Hypothalamus (tissue), 51 donors: Measurements from ENCODE around the gene USP40.
A peak's percentile ranks its signal among the peaks of the same experiment; 100 is the strongest.
"Not testable (repeated sequence)": the region's sequence is repeated elsewhere in the genome, so short reads cannot be mapped to it uniquely, and the experiment has no call there.

Source experiments
- DNase-seq, 51 donors: peaks; one replicate each; lab custom pipeline; 2025; lab: John Stamatoyannopoulos, UW

Gene USP40

DNA sequence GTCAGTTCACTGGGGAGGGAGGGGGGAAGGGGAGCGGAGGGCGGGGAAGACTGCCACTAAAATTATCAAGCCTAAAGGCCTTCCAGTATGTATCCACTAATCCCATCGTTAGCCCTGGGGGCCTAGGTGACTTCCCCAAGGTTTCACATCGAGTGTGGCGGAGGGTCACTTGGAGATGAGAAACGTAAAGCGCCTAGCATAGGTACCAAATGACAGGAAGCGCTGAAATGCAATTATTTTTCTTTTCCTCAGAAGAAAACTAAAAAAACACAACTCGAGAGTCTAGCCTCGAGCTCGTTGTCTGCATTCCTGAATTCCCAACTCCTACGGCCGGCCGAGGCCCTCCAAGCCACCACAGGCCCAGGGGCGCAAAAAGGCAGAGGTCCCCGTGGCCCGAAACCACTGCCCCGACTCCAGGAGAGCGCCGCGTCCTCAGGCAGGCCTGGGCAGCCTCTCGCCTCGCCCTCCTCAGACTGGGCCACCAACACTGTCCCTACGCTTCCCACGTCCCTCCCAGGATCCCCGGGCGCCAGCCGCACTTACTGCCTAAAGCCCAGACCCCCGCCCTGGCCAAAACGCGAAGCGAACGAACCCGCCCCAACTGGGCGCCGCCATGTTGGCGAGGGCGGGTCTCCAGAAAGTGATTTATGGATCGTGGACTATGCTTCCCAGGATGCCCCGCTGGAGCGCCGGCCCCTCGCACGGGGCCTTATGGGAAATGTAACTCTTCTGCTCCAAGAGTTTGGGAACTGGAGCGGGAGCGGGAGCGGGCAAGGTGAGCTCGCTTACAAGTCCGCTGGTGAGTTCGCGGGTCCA is at the start of gene USP40:
USP40 (minus strand) TSS at position 642 of the 816 bp plus-strand sequence. CDS start 1,228 bp downstream, outside the sequence.
- DNase-seq = peak in 49 of 51 donors; percentile 14 to 87 (median 64)

GRCh38 chr2:233611284-233611683 is 44.7 kb upstream of the USP40 start:
- no peak for DNase-seq

GRCh38 chr2:233605680-233606079 is 39.1 kb upstream of the USP40 start:
- no peak for DNase-seq

- no peak for DNase-seq
Measured at GRCh38 chr2:233604826-233605225, 38.2 kb upstream of the USP40 start.

DNA sequence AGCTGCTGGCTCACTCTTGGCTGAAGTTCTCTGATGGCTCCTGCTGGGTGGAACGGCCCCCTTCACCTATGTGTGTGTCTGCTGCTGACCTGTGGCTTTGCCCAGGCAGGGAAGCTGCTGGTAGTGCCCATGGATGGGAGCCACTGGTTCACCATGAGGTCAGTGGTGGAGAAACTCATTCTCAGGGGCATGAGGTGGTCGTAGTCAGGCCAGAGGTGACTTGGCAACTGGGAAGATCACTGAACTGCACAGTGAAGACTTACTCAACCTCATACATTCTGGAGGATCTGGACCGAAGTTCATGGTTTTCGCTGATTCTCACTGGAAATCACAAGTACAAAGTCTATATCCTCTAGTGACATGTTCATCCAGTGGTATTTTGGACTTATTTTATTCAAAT is 36.9 kb upstream of the USP40 start:
- DNase-seq = no peak

GRCh38 chr2:233602076-233602475 is 35.5 kb upstream of the USP40 start:
- no peak for DNase-seq

GRCh38 chr2:233600386-233600785 is 33.8 kb upstream of the USP40 start:
- DNase-seq = no peak

DNA sequence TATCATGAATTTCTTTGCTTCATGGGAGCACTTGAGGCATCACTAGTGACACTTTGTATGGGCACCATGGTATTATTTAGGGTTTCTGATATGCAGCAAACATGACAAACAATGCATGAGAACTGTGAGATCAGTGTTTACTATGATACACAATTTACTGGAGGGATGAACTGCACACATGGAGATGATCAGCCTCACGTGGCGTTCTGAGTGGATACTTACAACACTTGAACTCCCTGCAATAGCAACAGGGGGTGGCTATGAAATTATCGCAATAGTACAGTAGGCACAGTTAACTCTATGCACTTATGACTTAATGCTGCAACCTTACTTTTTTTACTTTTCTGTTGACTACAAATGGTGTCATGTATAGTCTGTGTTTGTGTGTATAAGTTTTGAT is 32.4 kb upstream of the USP40 start:
- DNase-seq = no peak

GRCh38 chr2:233597522-233597921 is 30.9 kb upstream of the USP40 start:
- DNase-seq = no peak

GRCh38 chr2:233593201-233593600 is 26.6 kb upstream of the USP40 start:
- no peak for DNase-seq

DNA sequence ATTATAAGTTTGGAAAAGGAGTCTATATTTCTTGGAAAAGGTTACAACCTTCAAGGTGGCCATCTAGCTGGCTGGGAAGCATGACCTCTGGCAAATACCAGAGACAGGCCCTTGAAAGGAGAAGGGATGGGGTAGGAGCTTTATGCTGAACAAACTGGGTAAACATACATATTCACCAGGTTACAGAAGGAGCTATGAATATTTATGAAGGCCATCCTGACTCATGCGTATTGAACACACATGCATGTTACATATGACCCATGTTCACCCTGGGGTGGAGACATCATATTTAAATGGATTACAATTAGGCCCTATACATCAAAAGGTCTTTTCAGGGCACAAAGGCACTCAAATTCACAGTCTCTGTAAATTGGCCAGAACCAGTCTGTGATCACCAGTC is 26.1 kb upstream of the USP40 start:
- not testable (repeated sequence) for DNase-seq

DNA sequence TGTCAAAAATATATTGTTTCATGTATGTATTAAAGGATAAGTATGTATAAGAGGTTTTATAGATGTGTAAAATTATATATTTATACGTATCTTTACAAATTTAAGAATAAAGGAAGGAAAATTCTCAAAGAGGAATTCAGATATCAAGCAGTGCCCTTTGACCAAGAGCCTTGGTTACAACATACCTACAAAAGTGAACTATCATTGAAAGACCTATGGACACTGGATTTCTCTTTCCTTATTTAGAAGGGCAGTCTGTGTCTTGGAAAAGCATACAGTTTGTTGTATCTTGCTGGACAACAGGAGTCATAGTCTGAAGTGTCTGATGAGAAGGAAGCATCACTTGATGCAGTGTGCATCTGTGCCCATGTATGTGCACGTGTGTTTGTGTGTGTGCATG is 21.8 kb upstream of the USP40 start:
- no peak for DNase-seq

DNA sequence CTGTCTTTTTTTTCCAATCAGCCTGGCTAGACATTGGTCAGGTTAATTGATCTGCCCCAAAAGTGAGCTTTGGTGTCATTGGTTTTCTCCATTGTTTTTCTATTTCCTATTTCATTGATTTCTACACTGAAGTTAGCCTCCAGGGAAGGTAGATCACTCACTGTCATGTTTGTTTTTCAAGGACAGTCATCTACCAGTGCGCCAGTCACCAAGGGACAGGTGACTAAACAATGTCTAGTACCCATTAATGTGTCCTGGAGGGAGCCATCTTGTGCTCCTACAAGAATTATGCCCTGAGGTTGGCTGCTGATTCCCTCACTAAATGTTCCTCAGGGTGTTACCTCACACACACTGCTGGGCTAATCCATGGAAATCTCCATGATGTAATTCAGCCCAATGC is 17.6 kb upstream of the USP40 start:
- no peak for DNase-seq

DNA sequence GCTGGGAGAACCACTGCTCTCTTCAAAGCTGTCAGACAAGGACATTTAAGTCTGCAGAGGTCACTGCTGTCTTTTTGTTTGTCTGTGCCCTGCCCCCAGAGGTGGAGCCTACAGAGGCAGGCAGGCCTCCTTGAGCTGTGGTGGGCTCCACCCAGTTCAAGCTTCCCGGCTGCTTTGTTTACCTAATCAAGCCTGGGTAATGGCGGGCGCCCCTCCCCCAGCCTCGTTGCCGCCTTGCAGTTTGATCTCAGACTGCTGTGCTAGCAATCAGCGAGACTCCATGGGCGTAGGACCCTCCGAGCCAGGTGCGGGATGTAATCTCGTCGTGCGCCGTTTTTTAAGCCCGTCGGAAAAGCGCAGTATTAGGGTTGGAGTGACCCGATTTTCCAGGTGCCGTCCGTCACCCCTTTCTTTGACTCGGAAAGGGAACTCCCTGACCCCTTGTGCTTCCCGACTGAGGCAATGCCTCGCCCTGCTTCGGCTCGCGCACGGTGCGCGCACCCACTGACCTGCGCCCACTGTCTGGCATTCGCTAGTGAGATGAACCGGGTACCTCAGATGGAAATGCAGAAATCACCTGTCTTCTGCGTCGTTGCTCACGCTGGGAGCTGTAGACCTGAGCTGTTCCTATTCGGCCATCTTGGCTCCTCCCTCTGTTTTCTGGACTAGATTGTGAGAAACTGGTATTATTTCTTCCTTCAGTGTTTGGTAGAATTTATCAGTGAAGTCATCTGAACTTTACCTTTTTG is 16.8 kb upstream of the USP40 start:
- not testable (repeated sequence) for DNase-seq

- not testable (repeated sequence) for DNase-seq
Measured at GRCh38 chr2:233577341-233577740, 10.8 kb upstream of the USP40 start.

- DNase-seq = no peak
Measured at GRCh38 chr2:233572468-233572867, 5.9 kb upstream of the USP40 start.

- no peak for DNase-seq
Measured at GRCh38 chr2:233571462-233571861, 4.9 kb upstream of the USP40 start.

DNA sequence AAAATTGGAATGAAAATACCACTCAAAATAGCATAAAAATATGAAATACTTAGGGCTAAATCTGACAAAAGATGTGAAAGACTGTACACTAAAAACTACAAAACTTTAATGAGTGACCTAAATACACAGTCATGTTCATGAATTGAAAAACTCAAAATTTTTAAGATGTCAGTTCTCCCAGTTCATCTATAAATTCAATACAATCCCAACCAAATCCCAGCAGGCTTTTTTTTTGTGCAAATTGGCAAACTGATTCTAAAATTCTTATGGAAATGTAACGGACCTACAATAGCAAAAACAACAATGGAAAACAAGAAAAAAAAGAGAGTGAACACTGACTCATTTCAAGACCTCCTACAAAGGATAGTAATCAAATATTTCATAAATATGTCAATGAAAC is 4.4 kb upstream of the USP40 start:
- DNase-seq = no peak

GRCh38 chr2:233565685-233566140 is 869 bp downstream of the USP40 start:
- DNase-seq = no peak

DNA sequence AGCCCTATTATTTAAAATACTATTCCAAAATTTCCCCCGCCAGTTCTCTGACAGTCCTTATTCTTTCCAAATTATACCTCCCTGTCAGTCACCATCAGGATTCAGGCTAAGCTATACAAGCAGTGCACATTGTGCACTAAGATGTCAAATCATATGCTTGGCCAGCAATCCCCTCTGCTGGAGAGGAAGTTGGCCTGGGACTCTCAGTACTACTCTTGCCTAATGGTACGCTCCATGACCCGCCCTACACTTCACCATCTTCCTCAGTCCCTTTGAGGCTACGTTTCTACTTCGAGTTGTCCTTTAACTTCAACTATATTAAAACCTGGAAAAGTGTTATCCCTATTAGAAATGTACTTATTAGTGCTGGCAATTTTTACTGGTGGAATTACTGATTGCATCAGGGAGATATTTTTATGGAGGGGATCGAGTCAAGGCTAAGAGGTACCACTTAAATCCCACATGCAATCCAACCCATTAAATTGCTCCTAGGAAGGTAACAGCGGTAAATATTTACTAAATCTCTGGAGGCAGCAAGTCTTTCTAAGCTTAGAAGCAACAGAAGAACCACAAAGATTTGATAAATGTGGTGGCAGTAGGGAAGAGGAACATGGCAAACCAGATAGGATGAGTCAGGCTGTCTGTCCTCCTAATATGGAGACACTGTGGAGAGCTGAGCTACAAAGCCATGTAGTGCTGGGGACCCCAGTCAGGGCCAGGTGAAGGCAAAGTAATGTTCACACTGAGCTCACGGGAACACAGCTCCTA is 2.7 kb downstream of the USP40 start:
- DNase-seq = no peak
